HepG2 (cell line): ENCODE results near the gene PEX5L. TPM values are rescaled to one million over a fixed set of nuclear protein-coding genes. Genes with fewer than 3 reads are reported as not detected.

Source experiments
- ATAC-seq: fragments of 200-7000 bp; cut with Tn5 transposase; 3 replicates; pipeline ENCODE4 v1.9.1; 2020; ENCODE audit warnings: mild to moderate bottlenecking, moderate library complexity
- BruUV-seq: library from RNA; stranded (reverse); fragments of 400-500 nt; replicated peaks from 2 replicates; lab custom pipeline; 2021; lab: Mats Ljungman, UMichigan
- CTCF ChIA-PET: fragments of 300-600 bp; formaldehyde crosslinking; extraction: SDS; loops from one replicate; lab custom pipeline; 2021; ENCODE audit warnings: low total read pairs, inconsistent platforms, low intra/inter-chr PET ratio; lab: Yijun Ruan, JAX
- POLR2A ChIA-PET: fragments of 350-600 bp; sonication (Branson Sonifier 250); formaldehyde crosslinking; loops from one replicate; lab custom pipeline; 2020; ENCODE audit warnings: antibody characterized with exemption, inconsistent platforms; lab: Yijun Ruan, JAX
- DNase-seq: peaks from one replicate; pipeline ENCODE4 v3.0.0-alpha.2; 2015; ENCODE audit warnings: low spot score
- FAIRE-seq: peaks from 3 replicates; lab custom pipeline; 2011; peaks lifted over from hg19 to GRCh38; lab: Jason Lieb, UNC
- H2AFZ ChIP-seq: one replicate; pipeline ENCODE4 v1.6.1; 2011; ENCODE audit warnings: low read length, inconsistent platforms
- H3K27ac ChIP-seq: fragments of 300-600 bp; 3 replicates; pipeline ENCODE4 v1.8.0; 2011; ENCODE audit warnings: mixed run types, mild to moderate bottlenecking, mixed read lengths, low read length, inconsistent platforms; ENCODE audit not compliant: insufficient read depth; ENCODE audit errors: extremely low read length
- H3K27me3 ChIP-seq, 2 experiments: fragments of 200-600 bp in 1 of 2; 2 replicates in 1 of 2; 3 replicates in 1 of 2; pipeline versions ENCODE4 v1.6.0 to v1.8.0; 2011; ENCODE audit warnings: low read length in 2 of 2, mild to moderate bottlenecking in 2 of 2, moderate library complexity in 2 of 2, inconsistent platforms in 1 of 2; ENCODE audit not compliant: insufficient read depth in 2 of 2, control insufficient read depth in 1 of 2
- H3K36me3 ChIP-seq, 2 experiments: fragments of 200-600 bp in 1 of 2; replicated peaks in 1 of 2; 2 replicates in 1 of 2; 3 replicates in 1 of 2; pipeline versions ENCODE4 v1.5.1 to v1.8.0; 2011; ENCODE audit warnings: low read length in 2 of 2, inconsistent platforms in 1 of 2; ENCODE audit not compliant: insufficient read depth in 2 of 2, control insufficient read depth in 1 of 2
- H3K4me1 ChIP-seq: 2 replicates; pipeline ENCODE4 v1.5.1; 2012; ENCODE audit warnings: low read length, inconsistent platforms; ENCODE audit not compliant: insufficient read depth
- H3K4me2 ChIP-seq: 2 replicates; pipeline ENCODE4 v1.6.0; 2011; ENCODE audit warnings: low read depth, low read length, inconsistent platforms
- H3K4me3 ChIP-seq, 3 experiments: fragments of 200-600 bp in 1 of 3; sonication (generic), shearing (Covaris generic) in 1 of 3; replicated peaks in 1 of 3; 2 replicates each; pipeline ENCODE4 v1.5.1; 2011 to 2016; ENCODE audit warnings: low read length in 3 of 3, inconsistent platforms in 2 of 3, low read depth in 2 of 3, mild to moderate bottlenecking in 2 of 3, control low read depth in 1 of 3, mixed read lengths in 1 of 3; ENCODE audit not compliant: insufficient read depth in 1 of 3
- H3K79me2 ChIP-seq: one replicate; pipeline ENCODE4 v1.6.1; 2011; ENCODE audit warnings: low read length, inconsistent platforms; ENCODE audit not compliant: insufficient read depth
- H3K9ac ChIP-seq: 2 replicates; pipeline ENCODE4 v1.6.0; 2011; ENCODE audit warnings: mild to moderate bottlenecking, low read depth, low read length, inconsistent platforms; ENCODE audit not compliant: insufficient read depth
- H3K9me3 ChIP-seq: 2 replicates; pipeline ENCODE4 v1.5.1; 2012; ENCODE audit warnings: mild to moderate bottlenecking, low read length
- H4K20me1 ChIP-seq: 2 replicates; pipeline ENCODE4 v1.6.0; 2011; ENCODE audit warnings: inconsistent platforms, mild to moderate bottlenecking, low read length, moderate library complexity; ENCODE audit not compliant: insufficient read depth
- FOXO1 ChIP-seq: sonication (generic); formaldehyde crosslinking; IDR thresholded peaks from 2 replicates; pipeline ENCODE4 v1.4.0; 2020; ENCODE audit warnings: missing genetic modification reagents
- MTF2 ChIP-seq: sonication (generic); formaldehyde crosslinking; IDR thresholded peaks from 2 replicates; pipeline ENCODE4 v1.5.0; 2020; ENCODE audit warnings: missing genetic modification reagents, borderline replicate concordance
- ZBED4 ChIP-seq: sonication (generic); formaldehyde crosslinking; IDR thresholded peaks from 2 replicates; pipeline ENCODE4 v1.4.0; 2020; ENCODE audit warnings: missing genetic modification reagents, borderline replicate concordance
- ZNF232 ChIP-seq: sonication (generic); formaldehyde crosslinking; IDR thresholded peaks from 2 replicates; pipeline ENCODE4 v1.4.0; 2020; ENCODE audit warnings: missing genetic modification reagents, borderline replicate concordance
- WGBS: methylation state at CpG from one replicate; pipeline ENCODE4 v1.1.6; 2017; ENCODE audit warnings: low lambda C conversion rate; 5-methylcytosine and 5-hydroxymethylcytosine counted together
- in situ Hi-C: cut with HindIII; loops from 2 replicates; pipeline ENCODE4 v1.10.0; 2017; ENCODE audit warnings: low pct_unique_long_range_greater_than_20kb; ENCODE audit not compliant: extremely low pct_ligation_motif_present
- intact Hi-C: fragments of 100-400 bp; cut with micrococcal nuclease; formaldehyde crosslinking; loops from one replicate; pipeline ENCODE4 v1.10.0; 2022; ENCODE audit not compliant: unreplicated experiment
- polyA plus RNA-seq, 8 experiments: library from polyadenylated mRNA; depleted of rRNA in 3 of 8; stranded (reverse) in 7 of 8; unstranded in 1 of 8; fragments of >200 nt; fragmentation: Illumina TruSeq in 4 of 8; extraction: Trizol in 4 of 8; gene quantifications; 2 replicates each; pipeline versions ENCODE4 v1.2.1 to v1.2.3, GENCODE V29; 2011 to 2016; ENCODE audit warnings: low read depth in 4 of 8, missing spikeins in 1 of 8, mixed read lengths in 1 of 8; ENCODE audit not compliant: insufficient read depth in 1 of 8
- total RNA-seq, 5 experiments: library from RNA; depleted of rRNA; stranded (reverse); fragments of >200 nt; fragmentation: Illumina TruSeq; extraction: Trizol; gene quantifications; 2 replicates each; pipeline ENCODE4 v1.2.3, GENCODE V29; 2016; ENCODE audit warnings: low read depth in 1 of 5

PEX5L gene
- total and polyA plus RNA-seq, 2 of the 13 experiments (the other 11 are each of a cell fraction or from before 2014, with no cell fraction given), result not detected

- TF ChIP-seq ZBED4 (CRISPR knock-in tag), result no peak
- no peak for TF ChIP-seq ZNF232 (CRISPR knock-in tag)
- TF ChIP-seq MTF2 (CRISPR knock-in tag), result no peak
These were observed 55.1 kb downstream of the PEX5L start (continued) for GRCh38 chr3:179981646-179982045.

- ATAC-seq, result no peak
- TF ChIP-seq FOXO1 (CRISPR knock-in tag), result no peak
- in situ Hi-C loops (no loop called here), intact Hi-C loops (no loop called here)
- Histone ChIP-seq H3K27ac (no peak overlapping the region), H3K4me3 (no peak overlapping the region), H3K9me3 (no peaks in the 10 kb centered on the region), H3K27me3 (peaks cover 0 to 3% of the 10 kb centered on the region in 2 experiments; a peak in 1 of 5 replicates), H3K4me1 (no peaks in the 10 kb centered on the region), H4K20me1 (no peaks in the 10 kb centered on the region), H3K36me3 (no peaks in the 10 kb centered on the region), H3K79me2 (no peaks in the 10 kb centered on the region), H3K9ac (no peak overlapping the region), H3K4me2 (no peak overlapping the region), H2AFZ (no peak overlapping the region)
- FAIRE-seq, result no peak
- ChIA-PET POLR2A (no interaction called here), CTCF (no interaction called here)
- BruUV-seq, result no TSS peak
- DNase-seq, result no peak
- WGBS, result 1% methylated on average over 3 of the region's 3 CpGs
These were observed 59.4 kb downstream of the PEX5L start for GRCh38 chr3:179977356-179977755.
